ENCODE results near the gene MUC6.

- TF ChIP-seq NFYB (IDR thresholded peaks at IDR 0.05; ENCODE audit: insufficient read depth, low read depth, low read length), result no peak
- TF ChIP-seq CTCF (IDR thresholded peaks at IDR 0.05 in 2 of 3, conservative IDR thresholded peaks at IDR 0.05 in 1 of 3; ENCODE audit: control insufficient read depth in 2 of 3, extremely low read depth in 1 of 3, insufficient read depth in 1 of 3, low read depth in 3 of 3, low read length in 3 of 3), result no peak
- TF ChIP-seq POLR2A (IDR thresholded peaks at IDR 0.05; ENCODE audit: low read depth, low read length), result no peak
- TF ChIP-seq MXI1 (IDR thresholded peaks at IDR 0.05; ENCODE audit: low read depth, low read length), result no peak
- no peak for TF ChIP-seq CBX5 (IDR thresholded peaks at IDR 0.05; ENCODE audit: low read depth)
- TF ChIP-seq NRF1 (conservative IDR thresholded peaks at IDR 0.05; ENCODE audit: low read depth, low read length), result no peak
- no peak for TF ChIP-seq SMC3 (IDR thresholded peaks at IDR 0.05; ENCODE audit: borderline replicate concordance, low read length)
- TF ChIP-seq E2F4 (IDR thresholded peaks at IDR 0.05; ENCODE audit: low read depth, low read length), result no peak
- no peak for TF ChIP-seq EP300 (IDR thresholded peaks at IDR 0.05; ENCODE audit: borderline replicate concordance in 1 of 2, control insufficient read depth in 1 of 2, low read depth in 2 of 2, low read length in 2 of 2)
- TF ChIP-seq FOS (IDR thresholded peaks at IDR 0.05; ENCODE audit: borderline replicate concordance, extremely low read depth, insufficient read length), result no peak
- TF ChIP-seq ATF3 (IDR thresholded peaks at IDR 0.05; ENCODE audit: borderline replicate concordance, extremely low read depth, low read depth, low read length), result no peak
- no peak for TF ChIP-seq CHD1 (IDR thresholded peaks at IDR 0.05; ENCODE audit: low read depth, low read length)
Observed at GRCh38 chr11:1049431-1049891, 12.9 kb upstream of the MUC6 start.
